Karpas-422 (cell line): Measurements from ENCODE around the gene CLEC2A. TPM values are rescaled to one million over a fixed set of nuclear protein-coding genes. Genes with fewer than 3 reads are reported as not detected.

ENCODE experiments used
- DNase-seq: peaks from one replicate; pipeline ENCODE4 v3.0.0-alpha.2; 2015
- H2AFZ ChIP-seq: fragments of 200-600 bp; sonication (generic); 2 replicates; pipeline ENCODE4 v1.6.1; 2014; ENCODE audit warnings: antibody characterized with exemption, low read length, mixed read lengths
- H3K27ac ChIP-seq: fragments of 200-600 bp; sonication (generic); 2 replicates; pipeline ENCODE4 v1.5.1; 2014; ENCODE audit warnings: mild to moderate bottlenecking, low read length, moderate library complexity
- H3K27me3 ChIP-seq: fragments of 200-600 bp; sonication (generic); 2 replicates; pipeline ENCODE4 v1.6.1; 2014; ENCODE audit warnings: low read length, mixed read lengths
- H3K36me3 ChIP-seq: fragments of 200-600 bp; sonication (generic); 2 replicates; pipeline ENCODE4 v1.6.1; 2014; ENCODE audit warnings: low read length, mixed read lengths; ENCODE audit not compliant: insufficient read depth
- H3K4me1 ChIP-seq: fragments of 200-600 bp; sonication (generic); 2 replicates; pipeline ENCODE4 v1.6.1; 2014; ENCODE audit warnings: mild to moderate bottlenecking, low read length, mixed read lengths
- H3K4me2 ChIP-seq: fragments of 200-600 bp; sonication (generic); 2 replicates; pipeline ENCODE4 v1.6.1; 2014; ENCODE audit warnings: low read length, low read depth, mild to moderate bottlenecking; ENCODE audit not compliant: poor library complexity, severe bottlenecking
- H3K4me3 ChIP-seq: fragments of 200-600 bp; sonication (generic); 2 replicates; pipeline ENCODE4 v1.5.1; 2014; ENCODE audit warnings: mild to moderate bottlenecking, antibody characterized with exemption, low read length, mixed read lengths
- H3K79me2 ChIP-seq: fragments of 200-600 bp; sonication (generic); 2 replicates; pipeline ENCODE4 v1.6.1; 2014; ENCODE audit warnings: mild to moderate bottlenecking, low read length, mixed read lengths
- H3K9ac ChIP-seq: fragments of 200-600 bp; sonication (generic); 2 replicates; pipeline ENCODE4 v1.6.0; 2014; ENCODE audit warnings: low read length
- H3K9me2 ChIP-seq: fragments of 200-600 bp; sonication (generic), shearing (Covaris generic); replicated peaks from 2 replicates; pipeline ENCODE4 v1.6.0; 2014; ENCODE audit warnings: mild to moderate bottlenecking, low read length, moderate library complexity; ENCODE audit not compliant: insufficient read depth
- H3K9me3 ChIP-seq: fragments of 300-700, 200-600 bp; sonication (generic); 2 replicates; pipeline ENCODE4 v1.6.1; 2014; ENCODE audit warnings: low read length, mixed read lengths
- H4K20me1 ChIP-seq: fragments of 200-600 bp; sonication (generic); 2 replicates; pipeline ENCODE4 v1.6.1; 2014; ENCODE audit warnings: mild to moderate bottlenecking, antibody characterized with exemption, low read length, low read depth; ENCODE audit not compliant: insufficient read depth
- total RNA-seq: library from RNA; depleted of rRNA; stranded (reverse); fragments of >200 nt; shearing (Covaris generic); gene quantifications from 2 replicates; pipeline ENCODE4 v1.2.3, GENCODE V29; 2014; ENCODE audit warnings: low replicate concordance

CLEC2A gene
- total RNA-seq, 1 experiment from 2014 or later: not detected

- no peaks in the 10 kb centered on the region for H3K4me1 ChIP-seq
- no peaks in the 10 kb centered on the region for H3K9me2 ChIP-seq
- H3K9me3 ChIP-seq: no peaks in the 10 kb centered on the region
- no peak overlapping the region for H3K27ac ChIP-seq
- H3K4me3 ChIP-seq: no peak overlapping the region
- no peak overlapping the region for H2AFZ ChIP-seq
- no peaks in the 10 kb centered on the region for H4K20me1 ChIP-seq
- no peaks in the 10 kb centered on the region for H3K36me3 ChIP-seq
- H3K9ac ChIP-seq: no peak overlapping the region
- no peak overlapping the region for H3K4me2 ChIP-seq
- H3K79me2 ChIP-seq: no peaks in the 10 kb centered on the region
- no peaks in the 10 kb centered on the region for H3K27me3 ChIP-seq
- no peak for DNase-seq
Observed at GRCh38 chr12:9944391-9944790, 12.2 kb upstream of the CLEC2A start.

GRCh38 chr12:9943240-9943639 is 11.1 kb upstream of the CLEC2A start:
- H2AFZ ChIP-seq: no peak overlapping the region
- H4K20me1 ChIP-seq: no peaks in the 10 kb centered on the region
- H3K79me2 ChIP-seq: no peaks in the 10 kb centered on the region
- H3K36me3 ChIP-seq: no peaks in the 10 kb centered on the region
- no peaks in the 10 kb centered on the region for H3K9me3 ChIP-seq
- no peaks in the 10 kb centered on the region for H3K27me3 ChIP-seq
- no peak overlapping the region for H3K4me3 ChIP-seq
- H3K9ac ChIP-seq: no peak overlapping the region
- DNase-seq: no peak
- H3K9me2 ChIP-seq: no peaks in the 10 kb centered on the region
- H3K4me1 ChIP-seq: no peaks in the 10 kb centered on the region
- H3K27ac ChIP-seq: no peak overlapping the region
- H3K4me2 ChIP-seq: no peak overlapping the region

GRCh38 chr12:9941838-9942237 is 9.7 kb upstream of the CLEC2A start:
- Histone ChIP-seq H3K4me2 (no peak overlapping the region), H3K9ac (no peak overlapping the region), H3K4me1 (no peaks in the 10 kb centered on the region), H3K4me3 (no peak overlapping the region), H3K36me3 (no peaks in the 10 kb centered on the region), H3K27me3 (no peaks in the 10 kb centered on the region), H3K9me3 (no peaks in the 10 kb centered on the region), H3K27ac (no peak overlapping the region), H3K9me2 (no peaks in the 10 kb centered on the region), H2AFZ (no peak overlapping the region), H4K20me1 (no peaks in the 10 kb centered on the region), H3K79me2 (no peaks in the 10 kb centered on the region)
- DNase-seq: no peak

- Histone ChIP-seq H3K27me3 (no peaks in the 10 kb centered on the region), H3K36me3 (no peaks in the 10 kb centered on the region), H3K4me3 (no peak overlapping the region), H3K79me2 (no peaks in the 10 kb centered on the region), H2AFZ (no peak overlapping the region), H3K9me3 (no peaks in the 10 kb centered on the region), H3K4me1 (no peaks in the 10 kb centered on the region), H3K4me2 (no peak overlapping the region), H4K20me1 (no peaks in the 10 kb centered on the region), H3K9ac (no peak overlapping the region), H3K27ac (no peak overlapping the region), H3K9me2 (no peaks in the 10 kb centered on the region)
- peak; percentile 60 for DNase-seq
Observed at GRCh38 chr12:9940375-9940774, 8.2 kb upstream of the CLEC2A start.

- DNase-seq: no peak
- no peak overlapping the region for H3K9ac ChIP-seq
- no peaks in the 10 kb centered on the region for H3K79me2 ChIP-seq
- H3K27ac ChIP-seq: no peak overlapping the region
- no peak overlapping the region for H2AFZ ChIP-seq
- no peaks in the 10 kb centered on the region for H3K27me3 ChIP-seq
- H3K4me3 ChIP-seq: no peak overlapping the region
- H4K20me1 ChIP-seq: no peaks in the 10 kb centered on the region
- no peak overlapping the region for H3K4me2 ChIP-seq
- H3K36me3 ChIP-seq: no peaks in the 10 kb centered on the region
- no peaks in the 10 kb centered on the region for H3K9me2 ChIP-seq
- H3K9me3 ChIP-seq: no peaks in the 10 kb centered on the region
- no peaks in the 10 kb centered on the region for H3K4me1 ChIP-seq
Observed at GRCh38 chr12:9936591-9936990, 4.4 kb upstream of the CLEC2A start.

GRCh38 chr12:9935026-9935425 is 2.9 kb upstream of the CLEC2A start:
- Histone ChIP-seq H3K9me3 (no peaks in the 10 kb centered on the region), H3K27ac (no peak overlapping the region), H3K9me2 (no peaks in the 10 kb centered on the region), H3K79me2 (no peaks in the 10 kb centered on the region), H4K20me1 (no peaks in the 10 kb centered on the region), H3K4me2 (no peak overlapping the region), H3K4me3 (no peak overlapping the region), H3K4me1 (no peaks in the 10 kb centered on the region), H3K9ac (no peak overlapping the region), H2AFZ (no peak overlapping the region), H3K36me3 (no peaks in the 10 kb centered on the region), H3K27me3 (no peaks in the 10 kb centered on the region)
- DNase-seq: no peak

- no peak overlapping the region for H3K4me3 ChIP-seq
- no peaks in the 10 kb centered on the region for H3K36me3 ChIP-seq
- H3K27ac ChIP-seq: no peak overlapping the region
- no peak overlapping the region for H3K4me2 ChIP-seq
- no peaks in the 10 kb centered on the region for H3K9me2 ChIP-seq
- no peaks in the 10 kb centered on the region for H3K27me3 ChIP-seq
- DNase-seq: no peak
- no peak overlapping the region for H3K9ac ChIP-seq
- H3K79me2 ChIP-seq: no peaks in the 10 kb centered on the region
- no peaks in the 10 kb centered on the region for H3K4me1 ChIP-seq
- no peaks in the 10 kb centered on the region for H3K9me3 ChIP-seq
- no peaks in the 10 kb centered on the region for H4K20me1 ChIP-seq
- H2AFZ ChIP-seq: no peak overlapping the region
Observed at GRCh38 chr12:9933958-9934357, 1.8 kb upstream of the CLEC2A start.

GRCh38 chr12:9931245-9931644 is 925 bp downstream of the CLEC2A start:
- H3K4me1 ChIP-seq: no peaks in the 10 kb centered on the region
- no peak overlapping the region for H3K9ac ChIP-seq
- H3K27ac ChIP-seq: no peak overlapping the region
- no peak overlapping the region for H3K4me2 ChIP-seq
- no peaks in the 10 kb centered on the region for H3K9me2 ChIP-seq
- H4K20me1 ChIP-seq: no peaks in the 10 kb centered on the region
- no peaks in the 10 kb centered on the region for H3K79me2 ChIP-seq
- no peak for DNase-seq
- no peaks in the 10 kb centered on the region for H3K27me3 ChIP-seq
- no peak overlapping the region for H3K4me3 ChIP-seq
- no peaks in the 10 kb centered on the region for H3K36me3 ChIP-seq
- no peak overlapping the region for H2AFZ ChIP-seq
- no peaks in the 10 kb centered on the region for H3K9me3 ChIP-seq

- no peaks in the 10 kb centered on the region for H3K9me3 ChIP-seq
- DNase-seq: no peak
- H3K4me2 ChIP-seq: no peak overlapping the region
- no peak overlapping the region for H3K9ac ChIP-seq
- H3K4me1 ChIP-seq: no peaks in the 10 kb centered on the region
- no peaks in the 10 kb centered on the region for H3K36me3 ChIP-seq
- H3K27ac ChIP-seq: no peak overlapping the region
- H4K20me1 ChIP-seq: no peaks in the 10 kb centered on the region
- no peaks in the 10 kb centered on the region for H3K9me2 ChIP-seq
- H3K79me2 ChIP-seq: no peaks in the 10 kb centered on the region
- H3K4me3 ChIP-seq: no peak overlapping the region
- no peaks in the 10 kb centered on the region for H3K27me3 ChIP-seq
- H2AFZ ChIP-seq: no peak overlapping the region
Observed at GRCh38 chr12:9928607-9929006, 3.6 kb downstream of the CLEC2A start.
